ENCODE results near the gene HHIPL1. TPM values are rescaled to one million over a fixed set of nuclear protein-coding genes. Genes with fewer than 3 reads are reported as not detected.

HHIPL1 gene
- total RNA-seq, 2 experiments from 2014 or later: 0.17 TPM

- Mint-ChIP-seq H3K4me3 (peak within 1 kb of the TSS; percentile 90), H3K27me3 (peaks cover 31% of the 10 kb centered on the region), H3K9me3 (peaks cover 2% of the 10 kb centered on the region), H3K4me1 (peaks cover 7% of the 10 kb centered on the region), H3K27ac (peak within 1 kb of the TSS; percentile 84), H3K36me3 (no peaks in the 10 kb centered on the region)
- ATAC-seq (ENCODE audit: low read depth): peak; percentile 82
- POLR2A ChIA-PET: interaction anchor here (0.6 to 0.9 kb wide), 3 partner anchors 11 to 94 kb away, joined by 3 read pairs; no protein-coding TSS in a partner anchor
- peak; percentile 99 for DNase-seq
Measured at GRCh38 chr14:99683619-99684409, 38.9 kb downstream of the HHIPL1 start, which contains the start of gene CYP46A1. Gene CYP46A1 (plus strand): TSS chr14:99684298. CDS start chr14:99684418, 120 bp downstream.

GRCh38 chr14:99684410-99684934 lies 39.5 kb downstream of the HHIPL1 start:
- no peak overlapping the region for H3K4me3 Mint-ChIP-seq
- POLR2A ChIA-PET: interaction anchor here (0.6 to 0.9 kb wide), 3 partner anchors 12 to 94 kb away, joined by 3 read pairs; no protein-coding TSS in a partner anchor
- ATAC-seq (ENCODE audit: low read depth) (peak; percentile 31), DNase-seq (no peak)
- H3K4me1 Mint-ChIP-seq: peaks cover 8% of the 10 kb centered on the region
- no peak overlapping the region for H3K27ac Mint-ChIP-seq
- H3K9me3 Mint-ChIP-seq: no peaks in the 10 kb centered on the region
- H3K27me3 Mint-ChIP-seq: peaks cover 37% of the 10 kb centered on the region
- no peaks in the 10 kb centered on the region for H3K36me3 Mint-ChIP-seq

- Mint-ChIP-seq H3K27me3 (peaks cover 39% of the 10 kb centered on the region), H3K36me3 (no peaks in the 10 kb centered on the region), H3K27ac (no peak overlapping the region), H3K4me1 (peaks cover 8% of the 10 kb centered on the region), H3K9me3 (no peaks in the 10 kb centered on the region), H3K4me3 (peak overlapping the region; percentile 35)
- ATAC-seq (ENCODE audit: low read depth): no peak
- POLR2A ChIA-PET: no interaction called here
- no peak for DNase-seq
Measured at GRCh38 chr14:99685151-99685591, 40.2 kb downstream of the HHIPL1 start.

- Mint-ChIP-seq H3K4me3 (peak overlapping the region; percentile 35), H3K27me3 (peaks cover 39% of the 10 kb centered on the region), H3K9me3 (no peaks in the 10 kb centered on the region), H3K27ac (no peak overlapping the region), H3K4me1 (peaks cover 8% of the 10 kb centered on the region), H3K36me3 (no peaks in the 10 kb centered on the region)
- ATAC-seq (ENCODE audit: low read depth) (no peak), DNase-seq (no peak)
- POLR2A ChIA-PET: no interaction called here
Measured at GRCh38 chr14:99685596-99685995, 40.7 kb downstream of the HHIPL1 start.

- Mint-ChIP-seq H3K36me3 (no peaks in the 10 kb centered on the region), H3K9me3 (no peaks in the 10 kb centered on the region), H3K4me1 (peaks cover 8% of the 10 kb centered on the region), H3K27ac (no peak overlapping the region), H3K27me3 (peaks cover 41% of the 10 kb centered on the region), H3K4me3 (no peak overlapping the region)
- ATAC-seq (ENCODE audit: low read depth): no peak
- POLR2A ChIA-PET: no interaction called here
- no peak for DNase-seq
Measured at GRCh38 chr14:99686557-99687283, 41.8 kb downstream of the HHIPL1 start.

DNA sequence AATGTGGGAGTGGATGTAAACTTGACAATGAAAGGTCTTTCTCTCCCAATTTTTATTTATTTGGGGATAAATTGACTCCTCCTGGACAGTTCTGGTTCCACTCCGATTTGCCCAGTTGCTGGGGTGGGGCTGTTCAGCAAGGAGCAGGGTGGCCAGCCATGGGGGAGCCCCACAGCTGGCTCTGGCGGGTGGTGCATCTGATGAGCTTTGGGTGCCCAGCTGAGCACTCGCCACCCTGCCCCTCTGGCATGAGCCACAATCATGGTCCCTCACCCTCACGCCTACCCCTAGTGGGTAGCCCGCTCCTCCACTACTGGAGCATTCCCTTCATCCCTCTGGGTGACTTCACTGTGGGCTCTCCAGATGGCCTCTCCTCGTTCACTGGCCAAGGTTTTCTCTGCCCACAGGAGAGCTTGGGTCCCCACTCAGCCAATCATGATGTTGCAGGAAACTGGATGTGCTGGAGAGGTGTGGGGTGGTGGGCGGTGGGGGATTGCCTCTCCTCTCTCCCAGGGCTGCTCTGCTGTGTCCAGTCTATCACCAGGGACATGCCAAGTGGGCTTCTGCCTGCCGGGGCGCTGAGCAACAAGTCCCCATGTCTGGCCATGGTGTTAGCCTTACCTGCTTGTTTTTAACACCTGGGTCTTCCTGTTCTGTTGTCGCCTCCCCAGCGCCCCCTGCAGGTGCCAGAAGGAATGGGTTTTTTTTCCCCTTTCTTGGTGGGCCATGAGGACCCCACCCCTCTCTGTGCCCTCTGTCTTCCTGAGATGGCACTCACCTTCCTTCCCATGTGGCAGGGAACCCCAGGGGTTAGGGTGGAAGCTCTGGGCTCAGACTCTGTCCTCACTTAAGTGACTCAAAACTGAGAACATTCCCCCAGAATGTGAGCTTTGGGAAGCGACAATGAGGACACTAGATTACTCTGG lies 42.6 kb downstream of the HHIPL1 start:
- POLR2A ChIA-PET: no interaction called here
- Mint-ChIP-seq H3K4me3 (no peak overlapping the region), H3K9me3 (no peaks in the 10 kb centered on the region), H3K27ac (no peak overlapping the region), H3K4me1 (peaks cover 7% of the 10 kb centered on the region), H3K27me3 (peaks cover 42% of the 10 kb centered on the region), H3K36me3 (no peaks in the 10 kb centered on the region)
- ATAC-seq (ENCODE audit: low read depth): no peak
- peak; percentile 56 for DNase-seq

- no peak for ATAC-seq (ENCODE audit: low read depth)
- Mint-ChIP-seq H3K27ac (no peak overlapping the region), H3K4me3 (no peak overlapping the region), H3K4me1 (peaks cover 5% of the 10 kb centered on the region), H3K9me3 (no peaks in the 10 kb centered on the region), H3K36me3 (no peaks in the 10 kb centered on the region), H3K27me3 (peaks cover 42% of the 10 kb centered on the region)
- POLR2A ChIA-PET: no interaction called here
- no peak for DNase-seq
Measured at GRCh38 chr14:99688210-99688581, 43.3 kb downstream of the HHIPL1 start.

- Mint-ChIP-seq H3K36me3 (no peaks in the 10 kb centered on the region), H3K4me3 (no peak overlapping the region), H3K27me3 (peaks cover 42% of the 10 kb centered on the region), H3K4me1 (peaks cover 5% of the 10 kb centered on the region), H3K27ac (no peak overlapping the region), H3K9me3 (no peaks in the 10 kb centered on the region)
- no peak for ATAC-seq (ENCODE audit: low read depth)
- POLR2A ChIA-PET: no interaction called here
- DNase-seq: no peak
Measured at GRCh38 chr14:99688629-99689028, 43.7 kb downstream of the HHIPL1 start.

GRCh38 chr14:99689266-99690236 lies 44.6 kb downstream of the HHIPL1 start:
- H3K4me3 Mint-ChIP-seq: no peak overlapping the region
- H3K36me3 Mint-ChIP-seq: no peaks in the 10 kb centered on the region
- no peak overlapping the region for H3K27ac Mint-ChIP-seq
- DNase-seq (no peak), ATAC-seq (ENCODE audit: low read depth) (no peak)
- peaks cover 45% of the 10 kb centered on the region for H3K27me3 Mint-ChIP-seq
- POLR2A ChIA-PET: no interaction called here
- peaks cover 5% of the 10 kb centered on the region for H3K4me1 Mint-ChIP-seq
- no peaks in the 10 kb centered on the region for H3K9me3 Mint-ChIP-seq

GRCh38 chr14:99690636-99691035 lies 45.7 kb downstream of the HHIPL1 start:
- Mint-ChIP-seq H3K27me3 (peaks cover 38% of the 10 kb centered on the region), H3K27ac (no peak overlapping the region), H3K36me3 (no peaks in the 10 kb centered on the region), H3K4me3 (no peak overlapping the region), H3K4me1 (peaks cover 3% of the 10 kb centered on the region), H3K9me3 (no peaks in the 10 kb centered on the region)
- ATAC-seq (ENCODE audit: low read depth): no peak
- POLR2A ChIA-PET: no interaction called here
- DNase-seq: no peak

DNA sequence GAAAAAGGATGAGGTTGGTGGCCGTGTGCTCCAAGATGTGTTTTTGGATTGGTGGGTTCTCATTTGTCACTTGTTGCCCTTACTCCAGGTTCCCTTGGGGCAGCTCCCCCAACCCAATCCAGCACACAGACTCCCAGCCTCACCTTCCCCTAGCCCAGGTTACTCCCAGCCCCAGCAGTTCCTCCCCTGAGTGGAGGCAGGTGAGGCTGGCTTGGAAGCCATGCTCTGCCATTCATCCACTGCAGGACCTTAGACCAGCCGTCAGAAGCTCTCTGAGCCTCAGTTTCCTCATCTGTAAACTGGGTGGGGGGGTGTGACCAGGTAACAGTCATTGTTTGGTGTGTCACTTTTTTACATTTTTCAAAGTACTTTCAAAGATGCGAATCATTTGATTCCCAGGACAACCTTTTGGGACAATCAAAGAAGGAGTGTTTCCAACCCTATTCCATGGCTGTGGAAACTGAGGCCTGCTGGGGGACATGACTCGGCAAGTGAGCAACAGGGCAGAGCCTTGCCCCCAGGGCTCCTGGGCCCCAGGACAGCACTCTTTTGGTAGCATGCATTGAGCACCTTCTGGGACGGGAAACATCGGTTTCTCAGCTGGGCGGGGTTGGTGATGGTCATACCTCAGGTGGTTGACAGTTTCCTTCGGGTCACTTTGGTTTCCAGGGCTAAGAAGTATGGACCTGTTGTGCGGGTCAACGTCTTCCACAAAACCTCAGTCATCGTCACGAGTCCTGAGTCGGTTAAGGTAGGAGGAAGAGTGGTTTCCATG lies 46.4 kb downstream of the HHIPL1 start:
- ATAC-seq (ENCODE audit: low read depth) (no peak), DNase-seq (no peak)
- Mint-ChIP-seq H3K36me3 (no peaks in the 10 kb centered on the region), H3K27ac (no peak overlapping the region), H3K4me1 (peaks cover 3% of the 10 kb centered on the region), H3K4me3 (no peak overlapping the region), H3K27me3 (peaks cover 32% of the 10 kb centered on the region), H3K9me3 (no peaks in the 10 kb centered on the region)
- POLR2A ChIA-PET: no interaction called here
